GM12875 (cell line): ENCODE results near the gene LIMA1.

ENCODE experiments used
- H3K4me3 ChIP-seq: one replicate; pipeline ENCODE4 v1.5.1; 2011; ENCODE audit warnings: low read depth, low read length, control low read depth
- TF ChIP-seq, protein P1 (sequence below): IDR thresholded peaks from 2 replicates; pipeline ENCODE4 v1.5.1; 2011; ENCODE audit warnings: low read depth, mild to moderate bottlenecking, control low read depth, inconsistent platforms, low read length, moderate library complexity, borderline replicate concordance; ENCODE audit not compliant: insufficient read depth

The LIMA1 gene

DNA sequence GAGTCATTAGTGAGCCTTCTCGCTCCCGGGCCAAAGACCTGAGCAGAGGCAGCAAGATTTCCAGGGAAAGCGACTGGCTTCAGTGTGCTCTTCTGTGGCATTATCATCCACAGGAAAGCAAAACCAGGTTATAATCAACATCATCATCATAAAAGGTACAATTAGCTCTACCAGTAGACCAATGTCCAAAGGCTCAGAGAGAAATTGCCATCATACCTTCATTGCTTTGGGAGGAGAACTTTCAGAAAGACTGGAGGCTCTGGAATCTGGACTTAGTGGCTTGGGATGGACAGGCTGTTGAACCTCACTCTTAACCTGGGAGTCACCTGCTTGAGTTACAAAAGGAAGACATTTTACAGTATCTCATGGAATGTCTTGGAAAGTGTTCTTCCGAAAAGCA lies 91.1 kb downstream of the LIMA1 start:
- TF ChIP-seq, protein P1, sequence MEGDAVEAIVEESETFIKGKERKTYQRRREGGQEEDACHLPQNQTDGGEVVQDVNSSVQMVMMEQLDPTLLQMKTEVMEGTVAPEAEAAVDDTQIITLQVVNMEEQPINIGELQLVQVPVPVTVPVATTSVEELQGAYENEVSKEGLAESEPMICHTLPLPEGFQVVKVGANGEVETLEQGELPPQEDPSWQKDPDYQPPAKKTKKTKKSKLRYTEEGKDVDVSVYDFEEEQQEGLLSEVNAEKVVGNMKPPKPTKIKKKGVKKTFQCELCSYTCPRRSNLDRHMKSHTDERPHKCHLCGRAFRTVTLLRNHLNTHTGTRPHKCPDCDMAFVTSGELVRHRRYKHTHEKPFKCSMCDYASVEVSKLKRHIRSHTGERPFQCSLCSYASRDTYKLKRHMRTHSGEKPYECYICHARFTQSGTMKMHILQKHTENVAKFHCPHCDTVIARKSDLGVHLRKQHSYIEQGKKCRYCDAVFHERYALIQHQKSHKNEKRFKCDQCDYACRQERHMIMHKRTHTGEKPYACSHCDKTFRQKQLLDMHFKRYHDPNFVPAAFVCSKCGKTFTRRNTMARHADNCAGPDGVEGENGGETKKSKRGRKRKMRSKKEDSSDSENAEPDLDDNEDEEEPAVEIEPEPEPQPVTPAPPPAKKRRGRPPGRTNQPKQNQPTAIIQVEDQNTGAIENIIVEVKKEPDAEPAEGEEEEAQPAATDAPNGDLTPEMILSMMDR: no peak

DNA sequence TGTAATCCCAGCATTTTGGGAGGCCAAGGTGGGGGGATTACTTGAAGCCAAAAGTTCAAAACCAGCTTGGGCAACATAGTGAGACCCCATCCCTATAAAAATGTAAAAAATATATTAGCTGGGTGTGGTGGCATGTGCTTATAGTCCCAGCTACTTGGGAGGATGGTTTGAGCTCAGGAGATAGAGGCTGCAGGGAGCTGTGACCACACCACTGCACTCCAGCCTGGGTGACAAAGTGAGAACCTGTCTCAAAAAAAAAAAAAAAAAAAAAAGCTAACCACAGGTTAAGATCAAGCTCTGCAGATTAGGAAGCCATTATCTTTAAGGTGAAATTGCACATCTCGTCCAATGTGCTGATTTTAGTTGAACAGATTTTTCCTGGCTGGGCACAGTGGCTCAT lies 92.5 kb downstream of the LIMA1 start:
- no peak overlapping the region for H3K4me3 ChIP-seq
- TF ChIP-seq, protein P1: no peak

More for the DNA sequence above, 91.1 kb downstream of the LIMA1 start:
- no peak overlapping the region for H3K4me3 ChIP-seq

DNA sequence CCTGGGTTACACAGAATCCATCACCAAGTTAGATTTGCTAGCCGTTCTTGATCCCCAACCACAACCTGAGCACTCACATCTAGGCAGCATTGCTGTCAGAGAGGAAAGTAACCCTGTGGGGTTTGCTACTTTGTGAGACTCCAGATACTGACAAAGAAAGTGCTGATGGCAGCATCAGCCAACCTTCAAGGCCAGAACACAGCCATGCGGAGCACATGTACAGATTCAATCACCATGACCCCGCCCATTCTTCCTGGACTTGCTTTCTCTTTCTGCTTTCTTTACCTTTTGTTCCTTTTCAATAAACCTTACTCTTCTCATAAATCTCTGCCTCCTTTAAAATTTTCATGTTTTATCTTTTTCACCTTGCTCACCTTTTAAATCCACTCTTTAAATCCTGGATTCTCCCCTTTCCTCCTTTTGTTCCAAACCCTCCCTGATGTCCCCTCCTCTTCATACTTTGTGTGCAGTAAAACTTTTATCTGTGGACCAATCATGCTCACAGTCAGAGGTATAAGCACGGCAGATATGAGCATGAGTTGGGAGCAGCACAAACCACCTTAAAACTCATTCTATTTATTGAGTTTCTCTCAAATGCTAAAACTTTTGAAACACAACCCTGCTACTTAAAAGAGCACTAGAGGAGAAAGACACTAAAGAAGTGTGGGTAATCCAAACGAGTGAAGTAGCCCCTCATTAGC lies 94.3 kb downstream of the LIMA1 start:
- H3K4me3 ChIP-seq: no peak overlapping the region
- TF ChIP-seq, protein P1: no peak

DNA sequence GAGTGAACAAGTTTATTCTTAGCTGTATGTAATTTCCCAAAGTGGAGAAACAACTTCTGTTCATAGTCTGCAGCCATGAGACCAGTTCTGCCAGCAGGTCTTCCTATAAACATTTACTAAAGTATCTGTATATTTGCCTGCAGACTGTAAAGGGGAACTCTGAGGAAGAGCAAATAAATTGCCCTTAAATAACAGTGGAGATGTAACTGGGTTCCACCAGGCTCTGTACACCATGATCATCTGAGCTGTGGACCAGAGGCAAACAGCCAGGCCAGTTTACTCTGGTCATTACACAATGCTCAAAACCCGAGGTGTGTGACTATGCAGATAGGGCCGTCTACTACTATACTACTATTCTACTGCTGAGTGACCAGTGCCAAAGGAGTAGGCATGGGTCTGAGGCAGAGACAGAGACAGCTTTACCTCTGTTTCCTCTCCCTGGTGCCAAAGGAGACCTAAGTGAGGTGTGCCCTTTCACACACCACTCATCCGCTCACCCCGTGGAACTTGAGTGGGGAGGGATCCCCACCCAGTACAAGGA lies 95.0 kb downstream of the LIMA1 start:
- no peak overlapping the region for H3K4me3 ChIP-seq
- TF ChIP-seq, protein P1: no peak

DNA sequence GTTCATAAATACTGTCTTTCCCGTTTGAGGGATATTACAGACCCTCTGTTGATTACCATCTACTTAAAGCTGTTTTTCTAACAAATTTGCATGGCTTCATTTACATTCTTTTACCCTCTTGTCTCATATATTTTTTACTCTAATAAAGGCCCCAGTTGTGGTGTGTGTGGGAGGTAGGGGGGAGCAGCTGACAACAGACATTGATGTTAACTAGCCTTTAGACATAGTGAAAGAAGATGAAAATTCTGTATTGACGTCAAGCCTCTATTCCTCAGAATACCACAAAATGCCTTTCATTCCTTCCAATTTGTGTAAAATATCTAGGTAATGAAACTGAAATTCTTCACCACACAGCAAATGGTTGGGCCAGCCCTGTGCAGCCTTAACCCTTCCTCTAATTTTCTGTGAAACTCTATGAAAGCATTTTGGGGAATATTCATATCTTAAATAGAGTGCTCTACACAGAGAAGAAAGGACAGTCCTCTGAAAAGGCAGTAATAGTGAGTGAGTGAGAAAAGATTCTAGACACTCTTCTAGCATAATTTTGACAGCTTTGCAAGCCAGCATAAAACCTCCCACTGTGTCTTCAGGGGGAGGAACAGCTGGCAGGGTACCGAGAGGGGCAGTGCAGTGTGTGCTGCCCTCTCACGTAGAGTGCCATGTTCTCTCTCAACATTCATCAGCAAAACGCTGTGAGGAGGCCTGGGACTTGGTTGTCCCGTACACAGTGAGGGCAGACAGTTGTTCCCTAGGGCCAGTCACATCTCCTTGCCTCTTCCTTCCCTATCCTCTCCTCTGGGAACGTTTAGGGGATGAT lies 96.0 kb downstream of the LIMA1 start:
- no peak overlapping the region for H3K4me3 ChIP-seq
- TF ChIP-seq, protein P1: no peak

DNA sequence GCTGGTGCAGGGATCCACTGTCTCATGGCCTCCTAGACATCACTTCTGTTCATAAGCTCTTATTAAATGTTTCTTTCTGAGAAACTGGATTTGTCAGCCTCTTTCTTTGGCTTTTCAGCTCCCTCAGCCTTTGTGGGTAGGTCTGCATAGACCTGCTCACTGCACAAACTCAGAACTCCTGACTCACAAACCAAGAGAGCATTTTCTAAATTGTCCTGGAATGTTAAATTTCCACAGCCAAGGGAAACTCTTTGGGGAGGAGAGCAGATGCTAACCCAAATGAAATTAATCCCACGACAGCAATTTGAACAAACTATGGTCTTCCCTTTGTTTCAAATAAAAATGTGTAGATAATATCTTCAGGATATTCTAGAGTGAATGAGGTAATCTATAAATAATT lies 96.6 kb downstream of the LIMA1 start:
- TF ChIP-seq, protein P1: no peak
- H3K4me3 ChIP-seq: no peak overlapping the region
